Hypothalamus (tissue), 51 donors: ENCODE results near the gene KNCN.

Experiments
- DNase-seq, 51 donors: peaks; one replicate each; lab custom pipeline; 2025; lab: John Stamatoyannopoulos, UW

Gene KNCN

GRCh38 chr1:46569884-46570725, 18.7 kb upstream of the KNCN start:
- DNase-seq = no peak

GRCh38 chr1:46569116-46569515, 17.7 kb upstream of the KNCN start:
- no peak for DNase-seq

- DNase-seq = no peak
These were observed 17.0 kb upstream of the KNCN start for GRCh38 chr1:46568461-46568891.

- DNase-seq = peak in 1 of 51 donors; percentile 17
These were observed 11.9 kb upstream of the KNCN start for GRCh38 chr1:46563341-46563740.

- no peak for DNase-seq
These were observed 11.1 kb upstream of the KNCN start for GRCh38 chr1:46562498-46562897.

GRCh38 chr1:46558966-46559365, 7.5 kb upstream of the KNCN start:
- no peak for DNase-seq

GRCh38 chr1:46558141-46558963, 6.9 kb upstream of the KNCN start:
- DNase-seq = peak in 2 of 51 donors; percentile 15 to 46

- DNase-seq = no peak
These were observed 6.0 kb upstream of the KNCN start for GRCh38 chr1:46557403-46557802.

GRCh38 chr1:46556822-46557221, 5.4 kb upstream of the KNCN start:
- no peak for DNase-seq

GRCh38 chr1:46555826-46556619, 4.6 kb upstream of the KNCN start:
- DNase-seq = no peak

- peak in 8 of 51 donors; percentile 6 to 42 (median 28) for DNase-seq
These were observed 3.3 kb upstream of the KNCN start for GRCh38 chr1:46554597-46555381.

- DNase-seq = no peak
These were observed 2.8 kb upstream of the KNCN start for GRCh38 chr1:46554236-46554596.

GRCh38 chr1:46553506-46553905, 2.1 kb upstream of the KNCN start:
- DNase-seq = no peak

- no peak for DNase-seq
These were observed 1.1 kb upstream of the KNCN start for GRCh38 chr1:46552357-46553237.

GRCh38 chr1:46550751-46551231, 656 bp downstream of the KNCN start:
- DNase-seq = peak in 1 of 51 donors; percentile 27

- DNase-seq = peak in 21 of 51 donors; percentile 10 to 68 (median 38)
These were observed 1.5 kb downstream of the KNCN start for GRCh38 chr1:46549697-46550681.

GRCh38 chr1:46547481-46548383, 3.7 kb downstream of the KNCN start:
- DNase-seq = no peak
